Measurements from ENCODE around the gene GPT2.
"Not testable (repeated sequence)": the region's sequence is repeated elsewhere in the genome, so short reads cannot be mapped to it uniquely, and the experiment has no call there.

The GPT2 gene

DNA sequence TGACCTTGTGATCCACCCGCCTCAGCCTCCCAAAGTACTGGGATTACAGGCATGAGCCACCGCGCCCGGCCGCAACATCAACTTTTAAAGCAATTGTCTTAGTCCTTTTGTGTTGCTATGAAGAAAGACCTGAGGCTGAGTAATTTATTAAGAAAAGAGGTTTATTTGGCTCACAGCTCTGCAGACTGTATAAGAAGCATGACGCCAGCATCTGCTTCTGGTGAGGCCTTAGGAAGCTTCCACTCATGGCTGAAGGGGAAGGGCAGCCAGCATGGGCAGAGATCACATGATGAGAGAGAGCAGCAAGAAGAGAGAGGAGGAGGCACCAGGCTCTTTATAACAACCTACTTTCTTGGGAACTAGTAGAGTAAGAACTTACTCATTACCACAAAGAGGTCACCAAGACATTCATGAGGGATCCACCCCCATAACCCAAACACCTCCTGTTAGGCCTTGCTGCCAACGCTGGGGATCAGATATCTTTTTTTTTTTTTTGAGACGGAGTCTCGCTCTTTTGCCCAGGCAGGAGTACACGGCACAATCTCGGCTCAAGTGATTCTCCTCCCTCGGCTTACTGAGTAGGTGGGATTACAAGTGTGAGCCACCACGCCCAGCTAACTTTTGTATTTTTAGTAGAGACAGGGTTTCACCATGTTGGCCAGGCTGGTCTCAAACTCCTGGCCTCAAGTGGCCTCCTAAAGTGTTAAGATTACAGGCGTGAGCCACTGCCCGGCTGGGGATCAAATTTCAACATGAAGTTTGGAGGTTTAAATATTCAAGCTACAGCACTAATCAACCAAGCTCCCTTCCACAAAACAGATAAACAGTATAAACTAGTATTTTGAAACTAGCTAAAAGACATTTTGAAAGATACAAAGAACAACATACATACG, 21.4 kb upstream of the GPT2 start:
- no peak for DNase-seq (ENCODE audit: low read depth in 2 of 2)

DNA sequence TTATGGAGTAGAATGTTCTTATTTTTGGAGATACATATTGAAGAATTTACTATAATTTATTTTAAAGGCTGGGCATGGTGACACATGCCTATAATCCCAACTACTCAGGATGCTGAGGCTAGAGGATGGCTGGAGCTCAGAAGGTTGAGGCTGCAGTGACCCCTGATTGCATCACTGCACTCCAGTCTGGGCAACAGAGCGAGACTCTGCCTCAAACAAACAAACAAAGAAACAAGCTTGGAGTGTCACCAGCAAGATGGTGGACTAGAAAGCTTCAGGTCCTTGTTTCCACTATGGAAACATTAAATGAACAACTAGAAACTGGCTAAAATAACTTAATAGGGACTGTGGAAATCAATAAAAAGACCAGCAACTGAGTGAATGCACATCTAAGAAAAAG, 17.9 kb upstream of the GPT2 start:
- DNase-seq (ENCODE audit: low read depth in 2 of 2) = no peak

DNA sequence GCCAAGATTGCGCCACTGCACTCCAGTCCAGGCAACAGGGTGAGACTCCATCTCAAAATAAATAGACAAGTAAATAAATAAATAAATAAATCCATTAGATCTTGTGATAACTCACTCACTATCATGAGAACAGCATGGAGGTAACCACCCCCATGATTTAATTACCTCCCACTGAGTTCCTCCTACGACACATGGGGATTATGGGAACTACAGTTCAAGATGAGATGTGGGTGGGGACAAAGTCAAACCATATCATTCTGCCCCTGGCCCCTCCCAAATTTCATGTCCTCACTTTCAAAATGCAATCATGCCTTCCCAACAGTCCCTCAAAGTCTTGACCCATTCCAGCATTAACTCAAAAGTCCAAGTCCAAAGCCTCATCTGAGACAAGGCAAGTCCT, 16.7 kb upstream of the GPT2 start:
- not testable (repeated sequence) for DNase-seq (ENCODE audit: low read depth in 2 of 2)

DNA sequence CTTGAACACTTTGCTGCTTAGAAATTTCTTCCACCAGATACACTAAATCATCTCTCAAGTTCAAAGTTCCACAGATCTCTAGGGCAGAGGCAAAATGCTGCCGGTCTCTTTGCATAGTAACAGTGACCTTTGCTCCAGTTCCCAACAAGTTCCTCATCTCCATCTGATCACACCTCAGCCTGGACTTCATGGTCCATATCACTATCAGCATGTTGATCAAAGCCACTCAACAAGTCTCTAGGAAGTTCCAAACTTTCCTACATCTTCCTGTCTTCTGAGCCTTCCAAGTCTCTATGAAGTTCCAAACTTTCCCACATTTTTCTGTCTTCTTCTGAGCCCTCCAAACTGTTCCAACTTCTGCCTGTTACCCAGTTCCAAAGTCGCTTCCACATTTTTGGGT, 15.3 kb upstream of the GPT2 start:
- not testable (repeated sequence) for DNase-seq (ENCODE audit: low read depth in 2 of 2)

DNA sequence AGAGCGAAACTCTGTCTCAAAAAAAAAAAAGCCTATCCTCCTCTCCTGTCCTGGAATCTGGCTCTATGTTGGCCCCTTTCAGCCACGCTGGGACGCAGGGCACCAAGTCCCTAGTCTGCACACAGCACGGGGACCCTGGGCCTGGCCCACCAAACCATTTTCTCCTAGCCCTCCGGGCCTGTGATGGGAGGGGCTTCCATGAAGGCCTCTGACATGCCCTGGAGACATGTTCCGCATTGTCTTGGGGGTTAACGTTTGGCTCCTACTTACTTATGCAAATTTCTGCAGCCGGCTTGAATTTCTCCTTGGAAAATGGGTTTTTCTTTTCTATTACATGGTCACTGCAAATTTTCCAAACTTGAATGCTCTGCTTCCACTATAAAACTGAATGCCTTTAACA, 12.6 kb upstream of the GPT2 start:
- DNase-seq (ENCODE audit: low read depth in 2 of 2) = no peak

DNA sequence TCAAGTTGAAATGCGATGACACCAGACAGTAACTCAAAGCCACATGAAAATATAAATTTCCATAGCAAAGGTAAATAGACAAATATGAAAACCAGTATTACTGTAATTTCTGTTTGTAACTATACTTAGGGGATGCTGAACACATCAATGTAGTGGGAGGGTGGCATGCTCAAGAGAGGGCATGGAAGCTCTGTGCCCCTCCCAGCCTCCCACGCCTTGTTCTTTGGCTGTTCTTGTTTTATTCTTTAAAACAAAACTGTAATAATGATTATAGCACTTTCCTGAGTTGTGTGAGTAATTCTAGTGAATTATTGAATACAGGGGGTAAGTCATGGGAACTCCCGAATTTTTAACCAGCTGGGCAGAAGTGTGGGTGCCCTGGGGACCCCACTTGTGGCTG, 11.0 kb upstream of the GPT2 start:
- no peak for DNase-seq (ENCODE audit: low read depth in 2 of 2)

DNA sequence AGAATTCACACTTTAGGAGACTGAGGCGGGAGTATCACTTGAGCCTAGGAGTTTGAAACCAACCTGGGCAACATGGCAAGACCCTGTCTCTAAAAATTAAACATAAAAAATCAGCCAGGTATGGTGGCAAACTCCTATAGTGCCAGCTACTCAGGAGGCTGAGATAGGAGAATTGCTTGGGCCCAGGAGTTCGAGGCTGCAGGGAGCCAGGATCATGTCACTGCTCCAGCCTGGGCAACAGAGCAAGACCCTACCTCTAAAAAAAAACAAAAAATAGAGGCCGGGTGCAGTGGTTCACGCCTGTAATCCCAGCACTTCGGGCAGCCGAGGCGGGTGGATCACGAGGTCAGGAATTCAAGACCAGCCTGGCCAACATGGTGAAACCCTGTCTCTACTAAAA, 8.9 kb upstream of the GPT2 start:
- DNase-seq (ENCODE audit: low read depth in 2 of 2) = no peak

DNA sequence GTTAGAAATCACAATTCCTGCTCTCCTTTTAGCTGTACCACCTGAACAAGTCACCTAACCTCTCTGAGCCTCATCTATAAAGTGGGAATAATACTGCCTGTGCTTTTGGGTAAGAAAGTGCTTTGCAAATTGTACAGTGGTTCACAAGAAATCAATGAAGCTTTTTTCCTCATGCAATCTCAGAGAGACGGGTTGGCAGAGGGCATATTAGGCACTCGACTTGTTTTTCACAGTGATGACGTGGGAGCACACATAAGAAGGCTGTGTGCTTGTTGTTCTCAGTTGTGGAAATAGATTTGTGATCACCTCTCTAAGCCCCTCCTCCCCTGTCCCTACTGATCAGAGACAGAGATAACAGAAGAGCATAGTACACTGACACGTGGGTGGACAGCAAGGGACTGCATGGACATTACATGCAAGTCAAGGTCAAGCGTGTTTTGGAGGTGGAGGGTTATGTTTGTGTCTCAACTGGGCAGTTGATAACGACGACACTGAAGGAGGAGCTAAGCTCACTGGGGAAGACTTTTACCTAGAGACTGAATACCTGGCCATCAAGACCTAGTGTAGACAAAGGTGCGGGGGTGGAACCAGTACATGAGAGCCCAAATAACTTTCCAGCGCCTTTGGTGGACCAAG, 1.7 kb upstream of the GPT2 start:
- no peak for DNase-seq (ENCODE audit: low read depth in 2 of 2)

DNA sequence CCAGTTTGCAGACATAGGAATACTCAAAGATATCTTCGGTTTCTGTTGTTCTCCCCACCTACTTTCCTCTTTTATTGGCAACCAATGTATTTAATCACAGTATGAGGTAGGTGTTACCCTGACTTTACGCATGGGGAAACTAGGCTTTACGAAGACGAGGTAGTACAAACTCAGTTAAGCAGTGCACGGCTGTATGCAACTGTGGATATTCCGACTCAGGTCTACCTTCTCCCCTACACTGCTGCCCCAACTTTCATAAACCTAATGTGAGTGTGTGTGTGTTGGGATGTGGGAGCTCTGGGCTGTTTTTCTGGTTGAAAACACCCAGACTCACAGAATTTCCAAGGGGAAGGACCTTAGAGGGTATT, 1.2 kb upstream of the GPT2 start:
- no peak for DNase-seq (ENCODE audit: low read depth in 2 of 2)

DNA sequence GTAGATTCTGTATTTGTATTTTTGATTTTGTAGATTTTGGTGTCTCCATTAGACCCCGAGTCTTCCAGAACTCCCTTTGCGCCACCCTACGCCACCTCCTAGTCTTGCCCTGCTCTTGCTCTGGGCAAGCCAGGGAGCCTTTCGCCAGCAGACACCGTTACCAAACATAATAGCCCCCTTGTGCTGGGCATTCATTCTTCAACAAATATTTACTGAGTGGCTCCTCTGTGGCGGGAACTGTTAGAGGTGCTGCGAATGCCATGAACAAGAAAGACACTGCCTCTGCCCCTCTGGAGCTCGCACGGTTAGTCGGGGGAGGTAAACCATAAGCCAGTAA, 841 bp upstream of the GPT2 start:
- no peak for DNase-seq (ENCODE audit: low read depth in 2 of 2)

DNA sequence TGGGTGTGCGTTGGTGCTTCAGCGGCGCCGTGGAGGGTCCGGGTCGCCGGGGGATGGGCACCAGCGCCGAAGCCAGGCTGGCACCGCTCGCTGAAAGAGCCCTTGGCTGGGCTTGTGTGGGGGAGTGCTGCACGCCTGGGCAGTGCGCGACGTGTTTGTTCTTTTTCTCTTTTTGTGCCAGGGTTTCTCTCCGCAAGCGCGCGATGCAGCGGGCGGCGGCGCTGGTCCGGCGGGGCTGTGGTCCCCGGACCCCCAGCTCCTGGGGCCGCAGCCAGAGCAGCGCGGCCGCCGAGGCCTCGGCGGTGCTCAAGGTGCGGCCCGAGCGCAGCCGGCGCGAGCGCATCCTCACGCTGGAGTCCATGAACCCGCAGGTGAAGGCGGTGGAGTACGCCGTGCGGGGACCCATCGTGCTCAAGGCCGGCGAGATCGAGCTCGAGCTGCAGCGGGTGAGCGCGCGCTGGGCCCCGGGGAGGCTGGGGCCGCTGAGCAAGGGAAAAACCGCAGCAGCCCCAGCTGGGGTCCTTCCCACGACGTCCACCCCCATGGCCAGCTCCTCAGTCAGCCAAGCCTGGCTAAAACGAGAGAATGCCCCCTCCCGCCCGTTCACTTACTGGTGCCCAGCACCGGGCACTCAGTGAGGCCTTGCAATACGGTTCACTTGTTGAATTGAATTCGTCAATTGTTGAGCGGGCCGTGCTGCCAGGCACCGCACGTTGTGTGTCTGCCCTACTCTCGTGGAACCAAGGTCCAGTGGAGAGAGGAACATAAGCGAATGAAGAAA, 541 bp downstream of the GPT2 start:
- no peak for DNase-seq (ENCODE audit: low read depth in 2 of 2)

DNA sequence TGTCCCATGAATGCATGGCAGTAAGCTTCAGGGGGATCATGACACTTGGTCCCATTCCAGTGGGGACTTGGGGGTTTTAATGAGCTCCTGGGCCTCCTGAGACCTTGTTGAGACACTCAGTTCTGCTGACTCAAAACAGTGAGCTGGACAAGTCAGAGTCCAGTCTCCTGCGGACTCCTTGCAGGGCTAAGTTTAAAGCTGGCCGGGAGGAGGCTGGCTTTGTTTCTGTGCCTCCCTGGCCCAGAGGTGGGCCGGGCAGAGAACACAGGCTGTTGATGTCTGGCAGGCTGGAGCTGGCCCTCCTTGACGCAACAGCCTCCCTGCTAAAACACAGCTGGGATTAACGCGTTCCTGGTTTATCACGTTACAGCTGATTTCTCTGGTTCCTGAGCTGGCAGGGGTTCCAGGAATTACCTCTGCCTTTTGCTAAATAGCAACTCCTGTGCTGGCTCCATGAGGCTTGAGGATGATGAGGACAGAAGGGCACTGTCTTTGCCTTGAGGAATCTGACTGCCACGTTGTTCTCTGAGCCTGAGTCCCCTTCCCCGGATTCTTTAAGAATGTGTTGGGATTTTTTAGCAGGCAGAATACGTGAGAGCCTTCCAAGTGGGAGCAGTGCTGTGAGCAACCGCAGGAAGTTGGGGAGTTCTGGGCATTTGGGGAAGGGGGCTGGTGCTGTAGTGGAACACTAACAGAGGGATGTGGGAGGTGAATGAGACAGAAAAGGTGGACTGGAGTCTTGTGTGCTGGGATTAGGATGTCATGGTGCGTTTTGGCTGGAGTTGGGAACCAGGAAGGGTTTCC, 2.0 kb downstream of the GPT2 start:
- no peak for DNase-seq (ENCODE audit: low read depth in 2 of 2)

DNA sequence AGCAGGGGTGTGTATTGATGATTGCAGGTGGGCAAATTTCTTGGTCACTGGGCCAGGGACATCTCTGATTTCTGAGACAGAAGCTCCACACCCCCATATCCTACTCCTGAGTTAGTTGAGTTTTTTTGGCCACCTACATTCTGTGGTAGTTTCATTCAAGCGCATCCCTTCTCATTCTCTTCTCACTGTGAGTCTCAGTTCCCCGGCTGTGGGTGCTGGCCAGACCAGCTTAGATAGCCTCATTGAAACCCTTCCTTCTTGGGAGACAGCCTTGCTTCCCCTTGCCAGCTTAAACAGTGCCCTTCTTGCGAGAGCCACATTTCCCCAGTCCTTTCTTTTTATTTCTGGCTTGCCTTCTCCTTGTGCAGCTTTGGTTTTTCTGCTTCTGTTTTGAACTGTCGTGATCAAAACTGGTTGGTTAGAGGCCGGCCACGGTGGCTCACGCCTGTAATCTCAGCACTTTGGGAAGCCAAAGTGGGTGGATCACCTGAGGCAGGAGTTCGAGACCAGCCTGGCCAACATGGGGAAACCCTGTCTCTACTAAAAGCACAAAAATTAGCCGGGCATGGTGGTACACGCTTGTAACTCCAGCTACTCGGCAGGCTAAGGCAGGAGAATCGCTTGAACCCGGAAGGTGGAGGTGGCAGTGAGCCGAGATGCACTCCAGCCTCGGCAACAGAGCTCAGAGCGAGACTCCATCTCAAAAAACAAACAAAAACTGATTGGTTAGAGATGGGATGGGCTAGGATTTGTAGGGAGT, 2.8 kb downstream of the GPT2 start:
- DNase-seq (ENCODE audit: low read depth in 2 of 2) = no peak

DNA sequence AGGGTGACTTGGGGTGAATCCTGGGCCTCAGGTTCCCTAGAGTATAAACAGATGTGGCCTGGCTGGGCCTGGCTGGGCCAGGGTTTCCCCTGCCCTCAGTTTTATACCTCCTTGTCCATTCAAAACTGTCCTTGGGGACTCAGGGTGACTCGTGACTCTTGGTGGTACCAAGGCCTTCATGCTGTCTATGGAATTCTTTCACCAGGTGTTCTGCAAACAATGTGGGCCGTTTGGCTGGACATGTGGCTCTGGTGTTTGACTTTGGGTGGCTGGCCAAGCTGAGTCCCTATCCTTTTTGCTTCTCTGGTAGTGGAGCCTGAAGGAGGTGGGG, 3.3 kb downstream of the GPT2 start:
- DNase-seq (ENCODE audit: low read depth in 2 of 2) = no peak

DNA sequence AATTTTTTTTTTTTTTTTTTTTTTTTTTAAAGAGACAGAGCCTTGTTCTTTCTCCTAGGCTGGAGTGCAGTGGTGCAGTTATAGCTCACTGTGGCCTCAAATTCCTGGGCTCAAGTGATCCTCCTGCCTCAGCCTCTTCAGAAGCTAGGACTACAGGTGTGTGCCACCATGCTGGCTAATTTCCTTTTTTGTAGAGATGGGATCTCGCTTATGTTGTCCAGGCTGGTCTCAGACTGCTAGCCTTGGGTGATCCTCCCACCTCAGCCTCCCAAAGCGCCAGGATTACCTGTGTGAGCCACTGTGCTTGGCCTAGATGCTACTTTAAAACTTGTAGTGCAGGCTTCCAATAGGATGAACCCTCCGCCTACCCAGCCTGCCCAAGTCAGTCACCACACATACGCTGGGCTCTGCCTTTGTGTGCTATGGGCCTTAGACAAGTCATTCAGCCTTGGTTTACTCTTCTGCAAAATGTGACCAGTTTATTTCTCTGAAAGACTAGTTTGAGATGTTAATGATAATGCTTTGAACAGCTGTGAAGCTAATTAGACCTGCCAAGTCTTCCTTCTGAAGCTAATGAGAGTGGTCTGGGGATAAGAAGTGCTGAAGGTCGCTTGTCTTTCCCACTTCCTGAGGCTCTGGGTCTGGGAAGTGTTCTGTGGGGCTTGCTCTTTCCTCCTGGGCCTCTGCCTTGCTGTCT, 5.2 kb downstream of the GPT2 start:
- DNase-seq (ENCODE audit: low read depth in 2 of 2) = no peak

DNA sequence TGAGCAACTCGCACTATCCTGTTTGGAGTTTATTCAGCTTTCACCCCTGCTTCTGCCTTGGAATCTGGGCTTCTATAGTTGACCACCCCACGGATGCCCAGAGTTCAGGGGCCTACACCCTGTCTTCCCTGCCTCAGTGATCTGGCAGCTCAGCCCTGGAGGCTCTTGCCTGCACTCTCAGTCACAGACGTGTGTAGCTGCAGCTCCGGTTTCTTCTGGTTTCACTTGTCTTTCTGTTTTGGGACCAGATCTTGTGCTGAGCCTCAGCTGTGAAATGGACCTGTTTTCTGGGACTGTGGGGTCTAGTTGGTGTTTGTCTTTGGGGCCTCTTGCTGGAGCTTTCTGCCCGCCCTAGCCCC, 5.8 kb downstream of the GPT2 start:
- DNase-seq (ENCODE audit: low read depth in 2 of 2) = no peak

DNA sequence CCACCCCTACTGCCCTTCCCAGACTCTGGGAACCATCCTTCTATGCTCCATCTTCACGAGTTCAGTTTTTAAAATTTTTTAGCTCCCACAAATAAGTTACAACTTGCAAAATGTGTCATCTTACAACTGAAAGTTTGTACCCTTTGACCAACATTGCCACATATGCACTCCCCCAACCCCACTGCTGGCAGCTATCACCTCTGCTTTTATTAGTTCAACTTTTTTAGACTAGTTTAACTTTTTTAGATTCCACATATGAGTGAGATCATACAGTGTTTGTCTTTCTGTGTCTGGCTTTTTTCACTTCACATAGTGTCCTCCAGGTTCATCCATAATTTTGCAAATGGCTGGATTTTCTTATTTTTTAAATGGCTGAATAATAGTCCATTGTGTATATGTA, 7.7 kb downstream of the GPT2 start:
- DNase-seq (ENCODE audit: low read depth in 2 of 2) = no peak

DNA sequence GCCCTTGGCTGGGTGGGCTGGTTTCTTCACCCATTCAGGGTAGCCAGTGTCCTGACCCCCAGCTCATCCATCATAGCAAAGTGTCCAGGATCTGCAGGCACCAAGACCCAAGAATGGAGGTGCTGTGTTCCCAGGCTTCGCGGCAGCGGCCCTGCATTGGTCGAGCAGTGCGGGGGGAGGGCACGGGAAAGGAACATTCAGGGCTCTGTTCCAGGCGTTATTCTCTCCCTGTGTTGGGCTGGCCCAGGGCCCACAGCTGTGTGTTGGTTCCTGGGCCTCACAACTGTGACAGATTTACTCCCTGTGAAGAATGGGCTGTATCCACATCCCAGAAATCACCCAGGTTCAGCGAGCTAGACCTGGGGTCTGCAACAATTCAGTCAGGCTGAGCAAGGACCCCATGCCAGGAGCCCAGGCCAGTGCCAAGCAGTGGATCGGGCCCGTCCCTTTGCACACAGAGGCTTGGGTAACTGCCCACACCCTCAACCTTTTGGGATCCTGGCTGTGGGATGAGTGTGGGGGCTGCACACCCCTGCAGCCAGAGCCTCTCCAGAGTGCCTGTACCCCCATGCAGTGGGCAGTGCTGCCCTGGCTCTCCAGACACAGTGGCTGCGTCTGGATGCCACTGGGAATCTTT, 10.0 kb downstream of the GPT2 start:
- DNase-seq (ENCODE audit: low read depth in 2 of 2) = no peak

DNA sequence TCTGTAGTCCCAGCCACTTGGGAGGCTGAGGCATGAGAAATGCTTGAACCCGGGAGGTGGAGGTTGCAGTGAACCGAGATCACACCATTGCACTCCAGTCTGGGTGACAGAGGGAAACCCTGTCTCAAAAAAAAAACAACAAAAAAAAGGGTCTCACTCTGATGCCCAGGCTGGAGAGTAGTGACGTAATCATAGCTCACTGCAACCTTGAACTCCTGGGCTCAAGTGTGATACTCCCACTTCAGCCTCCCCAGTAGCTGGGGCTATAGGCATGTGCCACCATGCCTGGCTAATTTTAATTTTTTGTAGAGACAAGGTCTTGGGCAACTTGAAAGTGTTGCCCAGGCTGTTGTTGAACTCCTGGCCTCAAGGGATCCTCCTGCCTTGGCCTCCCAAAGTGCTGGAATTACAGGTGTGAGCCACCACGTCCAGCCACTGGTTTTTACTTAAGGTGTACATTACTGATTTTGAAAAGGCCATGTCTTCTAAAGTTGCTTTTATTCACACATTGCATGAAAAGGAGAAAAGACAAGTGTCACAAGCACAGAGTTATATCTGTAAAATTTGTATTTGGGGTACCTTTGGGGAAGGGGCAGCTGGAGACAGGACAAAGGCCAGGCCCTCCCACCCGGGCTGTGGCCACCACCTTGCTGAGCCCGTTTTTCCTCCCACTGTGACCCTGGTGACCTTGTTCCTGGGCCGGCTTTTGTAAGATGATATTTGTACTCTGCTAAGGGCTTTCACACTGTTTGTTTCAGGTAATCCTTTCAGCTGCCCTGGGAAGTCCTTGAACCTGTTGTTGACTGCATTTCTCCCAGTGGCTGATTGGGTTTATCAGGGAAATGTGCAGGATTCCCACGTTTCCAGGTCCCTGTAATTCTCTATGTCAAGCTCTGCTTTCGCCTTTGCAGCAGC, 11.5 kb downstream of the GPT2 start:
- no peak for DNase-seq (ENCODE audit: low read depth in 2 of 2)
